OCI-LY7 (cell line): ENCODE data around the gene FAM174C. TPM values are rescaled to one million over a fixed set of nuclear protein-coding genes. Genes with fewer than 3 reads are reported as not detected.

Experiments used
- BruUV-seq: library from RNA; stranded (reverse); fragments of 400-500 nt; replicated peaks from 2 replicates; lab custom pipeline; 2021; lab: Mats Ljungman, UMichigan
- CTCF ChIA-PET: fragments of 300-600 bp; sonication (Branson Sonifier 250); formaldehyde crosslinking; loops from one replicate; lab custom pipeline; 2022; ENCODE audit warnings: antibody characterized with exemption; ENCODE audit not compliant: unreplicated experiment; lab: Charles Lee
- POLR2A ChIA-PET: fragments of 300-600 bp; sonication (Branson Sonifier 250); formaldehyde crosslinking; loops from one replicate; lab custom pipeline; 2022; ENCODE audit warnings: antibody characterized with exemption; lab: Charles Lee
- DNase-seq: peaks from one replicate; pipeline ENCODE4 v3.0.0-alpha.2; 2015; ENCODE audit warnings: low spot score
- H2AFZ ChIP-seq: fragments of 200-600 bp; sonication (generic), shearing (Covaris generic); 2 replicates; pipeline ENCODE4 v1.6.1; 2014; ENCODE audit warnings: mild to moderate bottlenecking, antibody characterized with exemption, low read length, moderate library complexity
- H3K27ac ChIP-seq: fragments of 200-600 bp; sonication (generic); 2 replicates; pipeline ENCODE4 v1.5.1; 2014; ENCODE audit warnings: mixed run types, low read depth, mild to moderate bottlenecking, moderate library complexity, low read length, inconsistent platforms; ENCODE audit not compliant: poor library complexity, severe bottlenecking
- H3K36me3 ChIP-seq: fragments of 200-600 bp; sonication (generic); 2 replicates; pipeline ENCODE4 v1.6.1; 2014; ENCODE audit warnings: mild to moderate bottlenecking, antibody characterized with exemption, low read length, moderate library complexity, mixed read lengths; ENCODE audit not compliant: insufficient read depth
- H3K4me1 ChIP-seq: fragments of 200-600 bp; sonication (generic); 2 replicates; pipeline ENCODE4 v1.5.1; 2014; ENCODE audit warnings: mild to moderate bottlenecking, low read length; ENCODE audit not compliant: insufficient read depth, poor library complexity, severe bottlenecking
- H3K4me2 ChIP-seq: fragments of 200-600 bp; sonication (generic); 2 replicates; pipeline ENCODE4 v1.6.1; 2014; ENCODE audit warnings: mild to moderate bottlenecking, low read length
- H3K4me3 ChIP-seq: fragments of 200-600 bp; sonication (generic); 2 replicates; pipeline ENCODE4 v1.5.1; 2014; ENCODE audit warnings: mild to moderate bottlenecking, low read depth, low read length; ENCODE audit not compliant: poor library complexity, severe bottlenecking
- H3K79me2 ChIP-seq: fragments of 200-600 bp; sonication (generic); 2 replicates; pipeline ENCODE4 v1.6.1; 2016; ENCODE audit warnings: low read depth, mild to moderate bottlenecking, low read length, moderate library complexity, mixed read lengths; ENCODE audit not compliant: insufficient read depth
- H3K9me2 ChIP-seq: fragments of 200-600 bp; sonication (generic); 2 replicates; pipeline ENCODE4 v1.6.1; 2016; ENCODE audit warnings: mild to moderate bottlenecking, low read length, mixed read lengths; ENCODE audit not compliant: insufficient read depth
- H3K9me3 ChIP-seq: fragments of 200-600 bp; sonication (generic); 2 replicates; pipeline ENCODE4 v1.6.1; 2014; ENCODE audit warnings: mild to moderate bottlenecking, mixed run types, low read length, mixed read lengths
- H4K20me1 ChIP-seq: fragments of 200-600 bp; sonication (generic); 2 replicates; pipeline ENCODE4 v1.6.1; 2014; ENCODE audit warnings: mild to moderate bottlenecking, antibody characterized with exemption, low read length, moderate library complexity, mixed read lengths; ENCODE audit not compliant: insufficient read depth
- EZH2phosphoT487 ChIP-seq: fragments of 200-600 bp; sonication (generic); IDR thresholded peaks from 2 replicates; pipeline ENCODE4 v1.6.1; 2018; ENCODE audit warnings: low read depth, borderline replicate concordance, mild to moderate bottlenecking, mixed run types, antibody characterized with exemption, low read length, moderate library complexity, mixed read lengths
- intact Hi-C: fragments of 100-400 bp; cut with micrococcal nuclease; formaldehyde crosslinking; loops from one replicate; pipeline ENCODE4 v1.10.0; 2022; ENCODE audit not compliant: unreplicated experiment
- total RNA-seq, 2 experiments: library from RNA; depleted of rRNA in 1 of 2; stranded (reverse); fragments of >200 nt in 1 of 2; shearing (Covaris generic) in 1 of 2; gene quantifications; 2 replicates each; pipeline ENCODE4 v1.2.3, GENCODE V29; 2014 to 2022
- TF ChIP-seq, protein P1 (sequence below): fragments of 200-600 bp; sonication (generic); conservative IDR thresholded peaks from 2 replicates; pipeline ENCODE4 v1.5.1; 2014; ENCODE audit warnings: mild to moderate bottlenecking, antibody characterized with exemption, low read length, moderate library complexity, mixed read lengths

FAM174C gene
- total RNA-seq, 2 experiments from 2014 or later: 53.2 to 81.5 TPM

DNA sequence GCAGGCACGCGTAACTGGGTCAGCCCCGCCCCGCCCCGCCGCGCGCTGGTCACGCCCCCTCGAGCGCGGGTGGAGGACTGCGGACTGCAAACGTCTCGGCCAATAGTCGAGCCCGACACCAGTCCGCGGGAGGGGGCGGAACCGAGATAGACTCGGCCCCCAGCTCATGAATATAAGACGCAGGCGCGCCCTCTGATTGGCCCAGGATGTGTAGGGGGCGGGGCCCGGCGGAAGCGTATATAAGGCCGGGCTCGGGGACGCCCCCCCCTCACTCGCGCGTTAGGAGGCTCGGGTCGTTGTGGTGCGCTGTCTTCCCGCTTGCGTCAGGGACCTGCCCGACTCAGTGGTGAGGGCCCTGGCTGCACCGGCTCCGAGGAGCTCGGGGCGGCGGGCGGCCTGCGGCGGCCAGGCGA lies 6.3 kb upstream of the FAM174C start, which contains the start of gene CIRBP:
CIRBP (plus strand) TSS at position 268 of the 413 bp plus-strand sequence. CDS start 1,602 bp downstream, outside the sequence.
- BruUV-seq: no TSS peak
- Histone ChIP-seq H3K4me2 (peak within 1 kb of the TSS; percentile 100), H3K4me3 (peak within 1 kb of the TSS; percentile 82), H3K36me3 (peaks cover 48% of the 10 kb centered on the region), H3K79me2 (peaks cover 43% of the 10 kb centered on the region), H3K4me1 (peaks cover 85% of the 10 kb centered on the region), H4K20me1 (peaks cover 3% of the 10 kb centered on the region; the same call in 1 of the 2 replicates), H2AFZ (no peak within 1 kb of the TSS), H3K9me2 (no peaks in the 10 kb centered on the region), H3K9me3 (no peaks in the 10 kb centered on the region), H3K27ac (peak within 1 kb of the TSS; percentile 69)
- intact Hi-C loops: loop anchor here (5.0 to 10.0 kb wide), 2 partner anchors 244 to 378 kb away; partner anchors contain the start of genes CNN2, RNU6-2 and TMEM259
- ChIA-PET POLR2A (interaction anchor here (0.6 to 1.0 kb wide), 6 partner anchors 10 to 175 kb away, joined by 3 to 23 read pairs (median 6); partner anchors contain the start of gene GPX4), CTCF (interaction anchor here (0.5 to 2.1 kb wide), 3 partner anchors 25 to 260 kb away, joined by 3 to 16 read pairs (median 7); no protein-coding TSS in a partner anchor)
- TF ChIP-seq, protein P1, sequence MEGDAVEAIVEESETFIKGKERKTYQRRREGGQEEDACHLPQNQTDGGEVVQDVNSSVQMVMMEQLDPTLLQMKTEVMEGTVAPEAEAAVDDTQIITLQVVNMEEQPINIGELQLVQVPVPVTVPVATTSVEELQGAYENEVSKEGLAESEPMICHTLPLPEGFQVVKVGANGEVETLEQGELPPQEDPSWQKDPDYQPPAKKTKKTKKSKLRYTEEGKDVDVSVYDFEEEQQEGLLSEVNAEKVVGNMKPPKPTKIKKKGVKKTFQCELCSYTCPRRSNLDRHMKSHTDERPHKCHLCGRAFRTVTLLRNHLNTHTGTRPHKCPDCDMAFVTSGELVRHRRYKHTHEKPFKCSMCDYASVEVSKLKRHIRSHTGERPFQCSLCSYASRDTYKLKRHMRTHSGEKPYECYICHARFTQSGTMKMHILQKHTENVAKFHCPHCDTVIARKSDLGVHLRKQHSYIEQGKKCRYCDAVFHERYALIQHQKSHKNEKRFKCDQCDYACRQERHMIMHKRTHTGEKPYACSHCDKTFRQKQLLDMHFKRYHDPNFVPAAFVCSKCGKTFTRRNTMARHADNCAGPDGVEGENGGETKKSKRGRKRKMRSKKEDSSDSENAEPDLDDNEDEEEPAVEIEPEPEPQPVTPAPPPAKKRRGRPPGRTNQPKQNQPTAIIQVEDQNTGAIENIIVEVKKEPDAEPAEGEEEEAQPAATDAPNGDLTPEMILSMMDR: no peak
- TF ChIP-seq EZH2phosphoT487: no peak
- DNase-seq: peak; percentile 99

DNA sequence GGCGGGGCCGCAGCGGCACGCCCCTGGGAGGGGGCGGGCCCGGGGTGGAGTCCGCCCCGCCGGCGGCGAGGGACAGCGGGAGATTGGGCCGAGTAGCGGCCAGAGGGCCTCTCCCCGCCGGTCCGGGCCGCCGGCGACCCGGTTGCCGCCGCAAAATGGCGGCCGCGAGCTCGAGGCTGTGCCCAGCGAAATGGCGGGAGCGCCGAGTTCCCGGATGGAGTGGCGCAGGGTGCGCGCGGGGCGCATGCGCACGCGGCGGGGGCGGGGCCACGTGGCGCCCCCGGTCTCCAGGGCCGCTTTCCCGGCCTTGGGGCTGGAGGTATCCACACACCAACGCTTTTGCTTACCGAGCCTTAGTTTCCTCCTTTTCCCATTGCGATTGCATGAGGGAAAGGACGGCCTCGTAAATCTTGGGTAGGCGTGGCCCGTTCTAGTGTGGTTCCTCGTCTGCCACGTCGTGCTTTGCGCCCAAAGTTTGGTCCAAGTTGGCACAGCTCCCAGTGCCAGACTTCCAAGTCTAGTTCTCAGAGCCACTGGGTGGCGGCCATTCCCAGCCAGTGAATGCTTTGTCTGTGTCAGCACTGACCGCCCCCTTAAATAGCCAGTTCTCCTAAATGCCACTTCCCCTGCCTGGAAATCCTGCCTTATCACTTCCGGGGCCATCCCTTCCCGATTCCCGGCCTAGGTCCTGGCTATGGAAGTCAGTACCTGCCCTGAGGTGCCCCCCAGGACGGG lies 5.7 kb upstream of the FAM174C start:
- Histone ChIP-seq H3K27ac (peak overlapping the region; percentile 69), H3K9me3 (no peaks in the 10 kb centered on the region), H4K20me1 (peaks cover 3% of the 10 kb centered on the region; the same call in 1 of the 2 replicates), H2AFZ (no peak overlapping the region), H3K79me2 (peaks cover 46% of the 10 kb centered on the region), H3K9me2 (no peaks in the 10 kb centered on the region), H3K36me3 (peaks cover 50% of the 10 kb centered on the region), H3K4me2 (peak overlapping the region; percentile 100), H3K4me3 (peak overlapping the region; percentile 82), H3K4me1 (peaks cover 85% of the 10 kb centered on the region)
- POLR2A ChIA-PET: interaction anchor here (0.6 to 1.0 kb wide), 5 partner anchors 16 to 989 kb away, joined by 3 to 23 read pairs (median 4); partner anchors contain the start of gene GPX4
- CTCF ChIA-PET: interaction anchor here (0.6 to 2.1 kb wide), 3 partner anchors 25 to 540 kb away, joined by 3 to 16 read pairs (median 5); no protein-coding TSS in a partner anchor
- DNase-seq: peak; percentile 93
- intact Hi-C loops: loop anchor here (5.0 to 10.0 kb wide), 2 partner anchors 245 to 378 kb away; partner anchors contain the start of genes CNN2, RNU6-2 and TMEM259
- TF ChIP-seq, protein P1: no peak
- no peak for TF ChIP-seq EZH2phosphoT487
- BruUV-seq: no TSS peak
